ENCODE data around the gene COG6.

The COG6 gene

GRCh38 chr13:39655569-39656324 is at the start of gene COG6:
TSS of gene COG6 (plus strand) at chr13:39655662. CDS start at chr13:39655727, 65 bp downstream.
- peak; percentile 90 for DNase-seq (ENCODE audit: low read depth, low spot score)

GRCh38 chr13:39605677-39606320 is 49.7 kb upstream of the COG6 start:
- DNase-seq (ENCODE audit: low read depth, low spot score), result no peak

GRCh38 chr13:39607876-39608275 is 47.6 kb upstream of the COG6 start:
- no peak for DNase-seq (ENCODE audit: low read depth, low spot score)

GRCh38 chr13:39612023-39612637 is 43.3 kb upstream of the COG6 start:
- DNase-seq (ENCODE audit: low read depth, low spot score), result peak; percentile 42

- DNase-seq (ENCODE audit: low read depth, low spot score), result no peak
Observed at GRCh38 chr13:39616087-39616694, 39.3 kb upstream of the COG6 start.

- no peak for DNase-seq (ENCODE audit: low read depth, low spot score)
Observed at GRCh38 chr13:39618561-39618960, 36.9 kb upstream of the COG6 start.

GRCh38 chr13:39623466-39623865 is 32.0 kb upstream of the COG6 start:
- DNase-seq (ENCODE audit: low read depth, low spot score), result no peak

- no peak for DNase-seq (ENCODE audit: low read depth, low spot score)
Observed at GRCh38 chr13:39631307-39631706, 24.2 kb upstream of the COG6 start.

GRCh38 chr13:39632994-39633393 is 22.5 kb upstream of the COG6 start:
- no peak for DNase-seq (ENCODE audit: low read depth, low spot score)

- no peak for DNase-seq (ENCODE audit: low read depth, low spot score)
Observed at GRCh38 chr13:39635564-39635963, 19.9 kb upstream of the COG6 start.

GRCh38 chr13:39637890-39638289 is 17.6 kb upstream of the COG6 start:
- DNase-seq (ENCODE audit: low read depth, low spot score), result no peak

- DNase-seq (ENCODE audit: low read depth, low spot score), result no peak
Observed at GRCh38 chr13:39641645-39642044, 13.8 kb upstream of the COG6 start.

GRCh38 chr13:39646122-39646521 is 9.3 kb upstream of the COG6 start:
- no peak for DNase-seq (ENCODE audit: low read depth, low spot score)

- no peak for DNase-seq (ENCODE audit: low read depth, low spot score)
Observed at GRCh38 chr13:39655041-39655568, 357 bp upstream of the COG6 start.

GRCh38 chr13:39656325-39656677 is 839 bp downstream of the COG6 start:
- DNase-seq (ENCODE audit: low read depth, low spot score), result no peak

- no peak for DNase-seq (ENCODE audit: low read depth, low spot score)
Observed at GRCh38 chr13:39663508-39663907, 8.0 kb downstream of the COG6 start.

GRCh38 chr13:39663958-39664357 is 8.5 kb downstream of the COG6 start:
- no peak for DNase-seq (ENCODE audit: low read depth, low spot score)

GRCh38 chr13:39665763-39666162 is 10.3 kb downstream of the COG6 start:
- no peak for DNase-seq (ENCODE audit: low read depth, low spot score)

- no peak for DNase-seq (ENCODE audit: low read depth, low spot score)
Observed at GRCh38 chr13:39670445-39670844, 15.0 kb downstream of the COG6 start.

GRCh38 chr13:39672378-39673132 is 17.1 kb downstream of the COG6 start:
- no peak for DNase-seq (ENCODE audit: low read depth, low spot score)

GRCh38 chr13:39675904-39676303 is 20.4 kb downstream of the COG6 start:
- no peak for DNase-seq (ENCODE audit: low read depth, low spot score)
